H4 (cell line): Measurements from ENCODE around the gene GAPT. TPM values are rescaled to one million over a fixed set of nuclear protein-coding genes. Genes with fewer than 3 reads are reported as not detected.

Experiments
- DNase-seq: peaks from one replicate; pipeline ENCODE4 v3.0.0-alpha.2; 2015; ENCODE audit warnings: low spot score
- total RNA-seq: library from RNA; depleted of rRNA; stranded (reverse); fragments of >200 nt; shearing (Covaris generic); gene quantifications from 2 replicates; pipeline ENCODE4 v1.2.3, GENCODE V29; 2014; rRNA removed

The GAPT gene
- not detected in 2 replicates for total RNA-seq

DNA sequence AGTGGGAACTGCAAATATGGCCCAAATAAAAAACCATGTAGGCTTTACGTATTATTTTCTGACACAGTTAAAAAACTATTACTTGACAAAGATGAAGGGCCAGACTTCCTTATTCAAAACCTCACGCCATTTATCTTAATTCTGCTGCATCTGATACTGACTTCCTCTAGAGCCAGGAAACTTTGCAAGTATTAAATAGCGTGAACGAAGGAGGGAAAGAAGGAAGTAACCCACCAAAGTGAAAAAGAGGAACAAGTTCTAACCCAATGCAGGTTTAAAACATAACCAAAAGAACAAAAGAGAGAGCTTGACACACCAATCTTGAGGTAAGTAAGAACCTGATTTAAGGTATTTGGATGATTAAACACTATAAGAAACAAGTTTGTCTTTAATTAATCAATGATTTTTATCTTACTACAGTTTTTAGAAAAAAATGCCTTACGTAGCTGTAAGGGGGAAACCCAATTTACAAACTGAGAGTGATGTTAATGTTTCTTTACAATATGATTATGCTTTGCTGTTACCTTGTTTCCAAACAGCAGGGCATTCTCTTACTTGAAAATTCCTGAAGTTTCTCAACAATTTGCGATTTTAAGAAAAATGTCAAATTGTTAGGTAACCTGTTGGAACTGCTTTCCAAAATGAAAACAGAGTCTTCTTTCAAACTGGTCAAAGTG is at the start of gene GAPT:
GAPT (plus strand) TSS at position 220 of the 677 bp plus-strand sequence. CDS start 3,102 bp downstream, outside the sequence.
- DNase-seq: no peak

DNA sequence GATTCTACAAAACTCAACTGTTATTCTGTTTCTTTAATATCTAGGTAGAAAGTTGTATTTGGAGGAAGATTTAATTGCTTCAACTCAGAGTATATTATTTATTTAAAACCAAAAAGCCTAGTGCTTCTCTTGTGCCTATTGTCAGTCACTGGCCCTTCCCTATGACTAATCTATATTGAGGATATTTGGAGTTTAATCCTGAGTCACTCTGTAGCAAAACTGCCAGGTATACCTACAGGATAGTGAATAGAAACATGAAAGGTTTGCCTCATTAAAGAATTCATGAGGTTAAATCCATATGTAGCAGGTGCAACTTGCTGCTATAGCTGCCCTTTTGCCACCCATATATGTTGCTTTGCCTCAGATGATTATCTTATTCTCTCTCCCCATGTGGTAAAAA is 46.4 kb upstream of the GAPT start:
- no peak for DNase-seq

DNA sequence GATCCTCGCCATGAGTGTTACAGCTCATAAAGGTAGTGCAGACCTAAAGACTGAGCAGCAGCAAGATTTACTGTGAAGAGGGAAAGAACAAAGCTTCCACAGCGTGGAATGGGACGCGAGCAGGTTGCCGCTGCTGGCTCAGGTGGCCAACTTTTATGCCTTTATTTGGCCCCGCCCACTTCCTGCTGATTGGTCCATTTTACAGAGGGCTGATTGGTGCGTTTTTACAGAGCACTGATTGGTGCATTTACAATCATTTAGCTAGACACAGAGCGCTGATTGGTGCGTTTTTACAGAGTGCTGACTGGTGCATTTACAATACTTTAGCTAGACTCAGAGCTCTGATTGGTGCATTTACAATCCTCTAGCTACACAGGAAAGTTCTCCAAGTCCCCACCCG is 45.2 kb upstream of the GAPT start:
- no peak for DNase-seq

DNA sequence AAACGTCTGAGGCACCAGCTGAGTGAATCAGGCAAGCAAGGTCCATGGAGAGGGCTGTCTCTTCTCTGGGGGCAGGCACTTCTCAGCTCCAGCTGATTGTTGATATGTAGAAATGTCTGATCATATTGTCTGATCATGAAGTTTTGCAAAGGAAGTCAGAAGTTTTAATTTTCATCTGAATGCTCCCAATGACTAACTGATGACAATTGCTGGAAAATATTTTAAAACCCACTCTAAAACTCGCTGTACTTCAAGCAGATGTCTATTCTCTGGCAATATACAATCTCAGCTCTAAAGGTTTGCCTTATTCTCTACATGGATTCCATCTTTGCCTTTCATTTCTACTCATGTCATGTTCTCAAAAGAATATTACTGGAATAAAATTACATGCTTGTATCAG is 44.0 kb upstream of the GAPT start:
- DNase-seq: no peak

DNA sequence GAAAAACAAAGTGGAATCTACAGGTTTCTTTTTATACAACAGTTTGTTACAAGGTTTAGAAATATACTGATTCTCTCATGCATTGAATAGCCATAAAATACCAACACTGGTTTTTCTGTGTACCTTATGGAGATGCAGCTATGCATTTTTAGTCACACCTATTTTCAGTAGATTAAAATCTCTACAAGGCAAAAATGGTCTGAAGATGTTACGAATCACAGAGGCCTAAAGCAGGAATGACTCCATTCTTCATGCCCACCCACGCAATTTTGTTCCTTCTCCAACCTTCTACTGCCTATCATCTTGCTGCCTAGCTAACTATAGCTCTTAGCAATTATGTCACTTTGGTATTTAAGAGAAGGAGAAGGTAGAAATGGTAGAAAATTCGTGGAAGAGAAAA is 41.2 kb upstream of the GAPT start:
- no peak for DNase-seq

DNA sequence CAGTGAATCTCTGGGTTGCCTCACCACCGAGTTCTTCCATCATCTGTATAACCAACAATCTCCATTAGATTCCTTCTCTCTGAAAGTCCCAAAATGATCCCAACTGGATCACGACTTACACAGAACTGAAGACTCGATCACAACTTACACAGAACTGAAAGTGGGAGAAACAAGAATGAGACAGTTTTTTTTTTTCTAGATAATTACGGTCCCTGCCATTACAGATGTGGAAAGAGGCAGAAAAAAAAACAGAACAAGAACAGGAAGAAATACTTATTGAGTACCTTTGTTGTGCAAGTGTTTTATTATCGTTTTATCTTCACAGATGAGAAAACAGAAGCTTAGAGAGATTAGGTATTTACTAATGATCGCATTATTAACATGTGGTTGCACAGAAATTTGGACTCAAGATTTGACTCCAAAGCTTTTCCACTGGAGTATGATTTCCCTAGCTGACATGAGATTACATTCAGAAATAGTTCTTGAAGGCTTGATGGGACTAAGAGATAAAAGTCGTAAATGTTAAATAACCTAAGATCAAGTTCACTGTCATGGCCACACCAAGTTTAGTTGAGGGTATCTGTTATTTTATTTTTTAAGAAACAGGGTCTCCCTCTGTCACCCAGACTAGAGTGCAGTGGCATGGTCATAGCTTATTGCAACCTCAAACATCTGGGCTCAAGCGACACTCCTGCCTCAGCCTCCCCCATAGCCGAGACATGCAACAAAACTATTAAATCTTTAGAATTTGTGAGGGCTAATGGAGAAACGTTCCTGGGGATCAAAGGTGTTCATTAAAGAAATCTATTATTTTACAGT is 40.2 kb upstream of the GAPT start:
- no peak for DNase-seq

DNA sequence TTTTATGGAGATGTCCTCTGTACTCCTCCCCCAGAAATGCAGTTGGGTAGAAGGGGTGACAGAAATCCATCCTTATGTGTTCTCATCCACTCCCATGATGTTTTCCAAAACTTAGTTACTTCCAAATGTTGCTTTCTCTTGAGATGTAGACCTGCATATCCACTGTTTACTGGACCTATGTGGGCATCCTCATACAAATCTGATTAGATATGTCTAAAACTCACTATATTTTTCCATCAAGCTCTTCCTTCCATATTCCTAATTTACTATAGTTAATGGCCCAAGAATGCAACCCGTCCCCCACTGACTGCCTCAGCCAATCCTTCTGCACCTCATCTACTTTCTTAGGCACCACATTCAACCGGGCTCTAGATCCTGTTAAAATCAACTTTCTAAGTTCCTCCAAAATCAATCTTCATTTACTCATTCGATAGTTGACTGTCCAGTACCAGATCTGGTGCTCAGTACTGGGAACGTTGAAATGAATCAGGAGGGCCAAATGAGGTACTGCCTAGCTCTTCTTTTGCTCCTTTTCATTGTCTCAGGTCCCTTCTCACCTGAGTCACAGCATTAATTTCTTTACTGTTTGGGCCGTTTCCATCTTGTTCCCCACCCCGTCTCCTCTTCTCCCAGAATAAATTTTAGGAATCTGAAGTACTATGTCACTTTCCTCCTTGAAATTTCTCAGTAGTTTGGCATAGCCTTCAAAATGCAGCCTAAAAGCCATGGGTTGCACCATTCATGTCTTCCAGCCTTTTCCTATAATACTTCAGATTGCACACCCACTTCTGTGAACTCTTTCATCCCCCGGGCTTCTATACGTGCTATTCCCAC is 39.3 kb upstream of the GAPT start:
- no peak for DNase-seq

DNA sequence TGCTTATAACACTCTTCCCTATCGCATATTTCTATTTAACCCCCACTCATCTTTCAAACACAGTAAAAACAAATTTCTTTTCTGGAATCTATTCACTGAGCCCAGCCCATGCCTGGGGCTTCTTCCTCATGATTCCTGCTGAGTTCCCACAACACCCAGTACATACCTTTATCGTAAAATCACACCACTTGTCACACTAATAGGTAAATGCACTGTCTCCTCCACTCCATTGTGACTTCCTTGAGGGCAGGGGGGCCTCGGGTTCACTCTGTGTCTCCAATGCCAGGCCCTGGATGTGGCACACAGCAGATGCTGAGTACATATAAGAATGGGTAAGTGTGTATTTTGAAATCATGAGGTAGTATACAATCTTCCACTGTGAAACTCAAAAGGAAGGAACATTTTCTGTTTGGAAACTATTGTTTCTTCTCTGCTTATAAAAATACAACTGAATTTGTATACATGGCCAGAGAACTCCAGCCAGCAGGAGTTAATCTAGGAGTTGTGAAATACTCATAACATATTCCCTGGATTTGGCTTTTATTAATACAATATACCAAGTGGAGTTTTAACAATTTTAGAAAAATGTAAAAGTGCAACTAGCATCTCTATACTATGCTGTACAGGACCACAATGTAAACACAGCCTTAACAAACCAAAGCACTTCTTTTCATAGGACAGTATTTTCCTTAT is 38.5 kb upstream of the GAPT start:
- no peak for DNase-seq

DNA sequence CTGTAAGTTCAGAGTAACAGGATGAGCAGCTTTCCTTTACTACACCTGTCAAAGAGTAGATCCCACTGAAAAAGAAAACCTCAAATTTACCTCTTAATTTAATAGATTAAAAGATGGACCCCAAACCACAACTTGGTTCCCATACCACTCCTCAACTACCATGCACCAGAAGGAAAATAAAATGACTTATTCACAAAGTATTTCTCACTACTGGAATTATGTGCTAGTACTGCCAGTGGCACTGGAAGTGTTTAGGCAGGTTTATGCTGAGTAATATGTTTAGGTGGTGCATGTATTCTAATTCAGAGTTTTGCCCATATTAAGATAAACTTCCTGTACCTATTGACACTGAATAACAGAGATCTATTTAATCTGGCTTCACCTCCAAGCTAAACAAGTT is 37.9 kb upstream of the GAPT start:
- no peak for DNase-seq

DNA sequence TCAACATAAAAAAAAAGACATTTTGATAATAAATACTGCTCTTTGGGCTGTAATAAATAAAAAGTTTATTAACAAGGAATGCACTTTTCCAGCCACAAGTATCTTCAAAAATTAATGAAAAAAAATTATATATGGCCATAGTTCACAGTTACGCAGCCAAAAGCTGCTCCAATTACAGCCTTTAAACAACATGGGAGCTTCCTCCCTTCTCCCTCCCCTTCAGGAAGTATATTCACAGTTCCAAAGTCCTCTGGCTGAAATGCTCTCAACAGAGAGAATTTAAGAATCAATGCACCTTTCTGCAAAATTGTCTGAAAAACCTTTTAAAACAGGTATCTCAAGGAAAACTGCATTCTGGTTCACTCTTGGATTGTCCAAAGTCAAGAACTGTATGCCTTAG is 37.2 kb upstream of the GAPT start:
- no peak for DNase-seq

DNA sequence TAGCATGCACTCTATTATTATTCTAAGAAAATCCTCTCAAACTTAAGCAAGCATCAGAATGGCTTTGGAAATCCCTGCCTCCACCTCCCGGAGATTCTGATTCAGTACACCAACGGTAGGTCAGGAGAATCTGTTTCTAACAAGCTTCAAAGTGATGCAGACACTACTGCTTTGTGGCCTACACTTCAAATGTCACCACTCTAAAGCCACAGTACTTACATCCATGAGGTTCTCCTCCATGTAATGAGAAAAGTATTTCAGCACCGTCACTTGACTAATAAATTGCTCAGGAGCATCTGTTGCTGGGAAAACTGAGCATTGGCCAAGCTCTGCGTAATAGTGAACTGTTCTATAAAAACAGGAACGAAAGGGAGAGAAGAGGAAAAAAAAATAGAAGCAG is 36.2 kb upstream of the GAPT start:
- no peak for DNase-seq

DNA sequence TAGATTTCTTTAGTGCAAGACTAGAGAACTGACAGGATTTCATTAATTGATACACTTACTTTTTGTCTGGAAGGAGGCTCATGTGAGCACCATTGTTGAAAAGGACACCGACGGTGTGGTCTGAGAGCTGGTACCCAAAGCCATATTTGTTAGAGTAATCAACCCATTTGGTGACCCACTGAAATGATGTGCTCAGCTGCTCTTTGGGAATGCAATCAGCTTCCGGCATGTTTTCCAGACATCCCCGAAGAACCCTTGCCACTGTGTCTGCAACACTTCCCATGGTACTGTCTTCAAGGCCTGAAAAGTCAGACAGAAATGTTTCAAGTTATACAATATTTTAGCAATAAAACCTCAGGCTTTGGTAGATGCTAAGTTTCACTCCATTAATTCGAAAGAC is 35.8 kb upstream of the GAPT start:
- DNase-seq: no peak

DNA sequence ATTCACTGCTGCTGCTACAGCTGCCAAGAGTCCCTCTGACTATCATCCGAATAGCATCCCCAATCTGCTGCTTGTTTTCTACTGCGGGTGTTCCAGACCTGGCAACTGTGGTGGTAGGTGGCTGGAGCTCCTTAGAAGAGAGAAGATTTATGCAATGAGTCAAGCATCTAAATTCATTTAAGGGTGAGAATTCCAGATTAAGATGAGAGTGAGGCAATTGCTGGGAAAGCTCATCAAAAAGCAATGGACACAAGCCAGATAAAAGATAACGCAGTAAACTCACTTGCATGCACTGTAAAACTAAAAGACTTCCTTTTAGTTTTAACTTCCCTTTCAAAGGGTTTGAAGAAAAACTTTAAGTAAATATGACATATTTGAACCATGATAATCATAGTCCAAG is 35.2 kb upstream of the GAPT start:
- no peak for DNase-seq

DNA sequence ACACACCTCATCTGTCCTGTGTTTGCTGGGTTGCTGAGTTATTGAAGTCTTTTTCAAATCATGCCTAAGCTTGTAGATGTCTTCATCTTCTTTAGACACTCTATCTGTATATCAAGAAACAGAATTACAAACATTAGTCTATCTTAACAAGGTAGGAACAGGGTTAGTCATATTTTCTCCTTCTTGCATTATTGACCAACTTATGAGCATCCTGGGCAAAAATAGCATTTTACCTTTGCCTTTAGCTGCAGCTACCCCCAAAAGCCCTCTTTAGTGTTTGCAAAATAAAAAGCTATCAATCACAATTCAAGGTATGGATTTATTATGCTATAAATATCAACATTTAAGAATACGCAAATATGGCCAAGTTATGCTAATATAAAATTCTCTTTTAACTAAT is 34.7 kb upstream of the GAPT start:
- no peak for DNase-seq

DNA sequence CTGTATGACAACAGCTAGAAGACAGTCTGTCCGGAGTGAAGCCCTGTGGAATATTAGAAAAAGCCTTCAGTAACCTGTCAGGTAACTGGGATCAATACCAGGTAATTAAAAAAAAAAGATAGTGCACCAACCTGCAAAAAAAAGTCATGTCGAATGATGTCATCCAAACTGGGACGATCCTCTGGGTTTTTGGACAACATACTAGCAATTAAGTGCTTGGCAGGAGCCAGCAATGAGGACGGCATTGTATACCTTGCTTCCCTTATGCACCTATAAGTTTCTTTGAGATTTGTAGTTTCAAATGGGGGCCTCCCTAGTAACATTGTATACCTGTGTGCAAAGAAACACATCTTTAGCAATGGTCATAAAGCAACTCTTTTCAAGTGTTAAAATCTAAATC is 34.2 kb upstream of the GAPT start:
- DNase-seq: no peak

DNA sequence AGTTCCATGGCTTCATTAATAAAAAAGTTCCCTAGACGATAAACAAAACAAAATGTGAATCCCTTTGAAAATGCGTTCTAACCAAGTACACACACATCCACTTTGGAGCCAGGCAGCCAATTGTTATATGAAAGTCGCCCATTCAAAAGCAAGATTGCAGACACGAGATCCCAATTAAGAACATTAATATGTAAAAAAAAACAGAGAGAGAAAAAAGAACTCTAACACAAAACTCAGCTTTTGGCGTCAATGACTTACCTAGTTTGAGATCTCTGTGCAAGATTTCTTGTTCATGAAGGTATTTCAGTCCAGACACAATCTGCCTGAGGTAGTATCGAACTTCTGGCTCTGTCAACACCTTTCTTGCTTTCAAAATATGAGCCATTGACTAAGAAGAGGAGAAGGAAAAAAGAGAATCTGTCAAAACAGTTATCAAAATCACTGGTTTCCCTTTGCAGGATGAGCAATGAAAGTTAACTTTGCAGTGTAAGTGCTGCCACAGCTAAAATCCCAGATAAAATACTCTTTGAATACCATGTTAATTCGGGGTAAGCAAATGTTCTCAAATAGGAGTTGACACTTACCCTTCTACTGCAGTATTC is 33.0 kb upstream of the GAPT start:
- no peak for DNase-seq

DNA sequence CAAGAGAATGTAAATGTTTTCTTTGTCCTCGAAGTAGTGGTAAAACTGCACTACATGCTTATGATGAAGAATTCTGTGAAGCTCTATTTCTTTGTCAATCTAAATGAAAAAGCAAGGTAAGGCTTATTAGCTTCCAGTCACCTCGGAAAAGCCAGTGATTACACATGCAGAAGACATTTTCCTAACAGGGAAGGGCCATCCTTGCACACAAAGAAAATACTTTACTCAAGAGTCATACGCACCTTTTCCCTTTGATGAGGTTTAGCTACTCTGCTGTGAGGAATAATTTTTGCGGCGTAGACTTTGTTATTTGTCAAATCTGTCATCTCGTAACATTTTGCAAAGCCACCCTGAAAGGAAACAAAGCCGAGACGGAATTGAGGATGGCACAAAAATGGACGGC is 32.5 kb upstream of the GAPT start:
- DNase-seq: no peak

DNA sequence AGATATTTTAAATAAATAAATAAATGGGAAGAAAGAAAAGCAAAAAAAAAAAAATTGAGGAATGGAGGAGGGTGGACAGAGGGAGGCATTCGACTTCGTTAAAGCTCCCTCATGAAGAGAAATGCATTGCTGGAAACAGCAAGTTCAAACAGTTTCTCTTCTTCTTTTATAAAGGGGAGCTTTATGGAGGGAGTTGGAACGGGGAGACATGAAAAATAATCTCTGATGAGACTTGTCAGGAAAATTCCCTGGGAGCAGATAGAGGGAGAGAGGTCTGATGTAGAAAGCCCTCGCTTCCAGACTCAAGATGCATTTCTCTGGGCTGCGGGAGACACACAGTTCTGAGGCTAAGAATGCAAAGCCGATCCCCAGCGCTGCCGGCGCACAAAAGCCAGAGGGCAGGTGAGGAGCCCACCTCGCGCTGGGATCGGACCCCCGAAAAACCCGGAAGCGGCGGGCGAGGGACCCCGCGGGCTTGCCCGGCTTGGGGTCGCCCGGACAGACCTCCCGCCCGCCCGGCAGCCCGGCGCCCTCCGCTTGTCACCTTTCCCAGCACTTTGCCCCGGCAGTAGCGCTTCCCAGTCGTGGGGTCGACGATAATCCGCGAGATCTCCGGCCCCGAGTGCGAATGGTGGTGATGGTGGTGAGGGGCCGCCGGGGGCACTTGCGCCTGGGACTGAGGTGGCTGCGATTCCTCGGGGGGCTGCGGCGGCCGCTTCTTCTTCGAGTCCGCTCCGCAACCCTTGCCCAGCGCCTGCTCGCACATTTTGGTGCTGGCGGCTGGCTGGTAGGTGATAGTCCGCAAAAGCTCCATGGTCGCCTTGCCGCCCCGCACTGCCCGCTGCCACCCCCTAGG is 31.9 kb upstream of the GAPT start:
- DNase-seq: peak; percentile 27

DNA sequence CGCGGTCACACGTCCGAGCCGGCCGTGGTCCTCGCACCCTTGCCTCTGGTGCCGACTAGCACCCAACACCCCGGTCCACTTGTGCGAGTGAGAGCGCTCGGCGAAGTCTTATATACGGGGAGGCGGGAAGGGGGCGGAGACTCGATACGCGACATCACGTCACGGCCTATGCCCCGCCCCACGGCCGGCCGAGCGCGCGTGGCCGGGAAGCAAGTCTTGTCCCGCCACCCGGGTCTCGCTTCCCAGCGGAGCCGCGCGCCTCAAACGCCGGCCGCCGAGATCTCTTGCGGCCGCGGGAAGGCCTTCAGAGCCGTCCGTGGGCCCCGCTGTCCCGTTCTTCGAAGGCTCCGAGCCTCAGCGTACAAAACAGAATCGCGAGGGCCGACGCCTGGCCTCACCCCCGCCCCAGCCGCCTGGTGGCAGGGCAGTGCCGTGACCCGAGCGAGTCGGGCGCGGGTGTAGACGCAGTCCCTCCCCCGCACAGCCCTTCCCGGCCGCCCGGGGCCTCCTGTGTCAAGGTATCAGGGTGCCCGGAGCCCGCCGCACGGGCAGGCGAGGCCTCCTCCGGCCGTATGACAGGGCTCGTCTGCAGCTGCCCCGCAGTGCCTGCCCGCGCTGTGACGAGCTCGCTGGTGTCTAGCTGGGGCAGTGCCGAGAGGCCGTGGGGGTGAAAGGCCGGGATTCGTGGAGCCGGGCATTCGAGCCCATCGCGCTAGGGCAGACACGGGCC is 31.1 kb upstream of the GAPT start, which contains the start of gene PLK2:
PLK2 (minus strand) TSS at position 85 of the 730 bp plus-strand sequence. CDS start 127 bp downstream, outside the sequence.
- DNase-seq: peak; percentile 78
